Left lung (tissue), 14 donors: Measurements from ENCODE around the gene POMT2. TPM values are rescaled to one million over a fixed set of nuclear protein-coding genes. Genes with fewer than 3 reads are reported as not detected.

Source experiments
- ATAC-seq: fragments of 200-7000 bp; cut with Tn5 transposase; one replicate; pipeline ENCODE4 v1.9.1; 2020; ENCODE audit warnings: moderate library complexity
- DNase-seq, 4 donors: peaks; one replicate each; pipeline ENCODE4 v3.0.0-alpha.2; 2013 to 2020
- H3K27ac ChIP-seq, 2 donors: fragments of 200-600 bp; sonication (generic) in 1 of 2; one replicate each; pipeline versions ENCODE4 v1.5.0 to v1.8.0; 2020 to 2021
- H3K27me3 ChIP-seq, 2 donors: fragments of 200-600 bp; sonication (generic) in 1 of 2; one replicate each; pipeline versions ENCODE4 v1.5.0 to v1.8.0; 2020 to 2021
- H3K36me3 ChIP-seq, 2 donors: fragments of 200-600 bp; sonication (generic) in 1 of 2; one replicate each; pipeline versions ENCODE4 v1.5.0 to v1.8.0; 2020 to 2021
- H3K4me1 ChIP-seq, 2 donors: fragments of 200-600 bp; one replicate each; pipeline ENCODE4 v1.8.0; 2021
- H3K4me3 ChIP-seq, 2 donors: fragments of 200-600 bp; sonication (generic) in 1 of 2; one replicate each; pipeline versions ENCODE4 v1.5.0 to v1.8.0; 2020 to 2021; ENCODE audit warnings: mild to moderate bottlenecking in 1 of 2
- H3K9me3 ChIP-seq, 2 donors: fragments of 200-600 bp; sonication (generic) in 1 of 2; one replicate each; pipeline versions ENCODE4 v1.5.0 to v1.8.0; 2020 to 2021
- intact Hi-C, 2 donors: fragments of 100-400 bp; cut with DNase I; formaldehyde crosslinking; loops; one replicate each; pipeline versions ENCODE4 v1.11.2 to v1.14.2; 2022
- long read RNA-seq, 12 donors: library from polyadenylated mRNA in 2 of 12; unstranded in 2 of 12; transcript quantifications; one replicate each; pipeline ENCODE4 v2.0.0 and lab custom pipeline, GENCODE V29; 2019 to 2026
- polyA plus RNA-seq, 6 donors: library from polyadenylated mRNA; unstranded; fragments of 120-200 nt; gene quantifications; one replicate each; pipeline ENCODE4 v1.2.1, GENCODE V29; 2013; ENCODE audit not compliant: insufficient read length in 6 of 6
- total RNA-seq, 2 donors: library from RNA; stranded (reverse); fragmentation: NEBNext Ultra II Directional; extraction: Animal tissue kit (Norgen Biotek cat#: 25700); gene quantifications; one replicate each; pipeline ENCODE4 v1.2.1, GENCODE V29; 2021
- TF ChIP-seq, protein P1 (sequence below), 2 donors: fragments of 200-600 bp; sonication (generic) in 1 of 2; IDR thresholded peaks; one replicate each; pipeline versions ENCODE4 v1.5.0 to v1.8.0; 2021; ENCODE audit warnings: antibody characterized with exemption in 2 of 2
- donor health status: DM: no; HTN: yes; CAD: no.
- donor health status: DM: no; HTN: no; CAD: no.

Gene POMT2, protein sequence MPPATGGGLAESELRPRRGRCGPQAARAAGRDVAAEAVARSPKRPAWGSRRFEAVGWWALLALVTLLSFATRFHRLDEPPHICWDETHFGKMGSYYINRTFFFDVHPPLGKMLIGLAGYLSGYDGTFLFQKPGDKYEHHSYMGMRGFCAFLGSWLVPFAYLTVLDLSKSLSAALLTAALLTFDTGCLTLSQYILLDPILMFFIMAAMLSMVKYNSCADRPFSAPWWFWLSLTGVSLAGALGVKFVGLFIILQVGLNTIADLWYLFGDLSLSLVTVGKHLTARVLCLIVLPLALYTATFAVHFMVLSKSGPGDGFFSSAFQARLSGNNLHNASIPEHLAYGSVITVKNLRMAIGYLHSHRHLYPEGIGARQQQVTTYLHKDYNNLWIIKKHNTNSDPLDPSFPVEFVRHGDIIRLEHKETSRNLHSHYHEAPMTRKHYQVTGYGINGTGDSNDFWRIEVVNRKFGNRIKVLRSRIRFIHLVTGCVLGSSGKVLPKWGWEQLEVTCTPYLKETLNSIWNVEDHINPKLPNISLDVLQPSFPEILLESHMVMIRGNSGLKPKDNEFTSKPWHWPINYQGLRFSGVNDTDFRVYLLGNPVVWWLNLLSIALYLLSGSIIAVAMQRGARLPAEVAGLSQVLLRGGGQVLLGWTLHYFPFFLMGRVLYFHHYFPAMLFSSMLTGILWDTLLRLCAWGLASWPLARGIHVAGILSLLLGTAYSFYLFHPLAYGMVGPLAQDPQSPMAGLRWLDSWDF
- total RNA-seq (10 to 100 TPM; 29.3 to 32.8 TPM), polyA plus RNA-seq (10 to 100 TPM; 25.5 to 34.3 (median 31.7) TPM)
- long read RNA-seq, donor 1, full-length matches to known transcripts, result 1 of 1 reads
- long read RNA-seq, donor 1, partial matches to known transcripts, result 0 of 1 reads
- long read RNA-seq, donor 1, other reads (novel, unspliced or antisense), result 0 of 1 reads
- long read RNA-seq, donor 2, full-length matches to known transcripts, result 2 of 2 reads
- long read RNA-seq, donor 2, partial matches to known transcripts, result 0 of 2 reads
- long read RNA-seq, donor 2, other reads (novel, unspliced or antisense), result 0 of 2 reads
- long read RNA-seq, donor 3, full-length matches to known transcripts, result 5 of 5 reads
- long read RNA-seq, donor 3, partial matches to known transcripts, result 0 of 5 reads
- long read RNA-seq, donor 3, other reads (novel, unspliced or antisense), result 0 of 5 reads
- long read RNA-seq, donor 4, full-length matches to known transcripts, result 3 of 5 reads
- long read RNA-seq, donor 4, partial matches to known transcripts, result 1 of 5 reads
- long read RNA-seq, donor 4, other reads (novel, unspliced or antisense), result 1 of 5 reads
- long read RNA-seq, donor 5, full-length matches to known transcripts, result 4 of 4 reads
- long read RNA-seq, donor 5, partial matches to known transcripts, result 0 of 4 reads
- long read RNA-seq, donor 5, other reads (novel, unspliced or antisense), result 0 of 4 reads
- long read RNA-seq, donor 6, full-length matches to known transcripts, result 3 of 3 reads
- long read RNA-seq, donor 6, partial matches to known transcripts, result 0 of 3 reads
- long read RNA-seq, donor 6, other reads (novel, unspliced or antisense), result 0 of 3 reads
- long read RNA-seq, donor 7, full-length matches to known transcripts, result 2 of 2 reads
- long read RNA-seq, donor 7, partial matches to known transcripts, result 0 of 2 reads
- long read RNA-seq, donor 7, other reads (novel, unspliced or antisense), result 0 of 2 reads
- long read RNA-seq, donor 8, full-length matches to known transcripts, result 2 of 2 reads
- long read RNA-seq, donor 8, partial matches to known transcripts, result 0 of 2 reads
- long read RNA-seq, donor 8, other reads (novel, unspliced or antisense), result 0 of 2 reads
- long read RNA-seq, donor 9, result 0 reads
- long read RNA-seq, donor 10, full-length matches to known transcripts, result 1 of 1 reads
- long read RNA-seq, donor 10, partial matches to known transcripts, result 0 of 1 reads
- long read RNA-seq, donor 10, other reads (novel, unspliced or antisense), result 0 of 1 reads
- long read RNA-seq, donor 11, result 0 reads
- long read RNA-seq, donor 12, full-length matches to known transcripts, result 2 of 2 reads
- long read RNA-seq, donor 12, partial matches to known transcripts, result 0 of 2 reads
- long read RNA-seq, donor 12, other reads (novel, unspliced or antisense), result 0 of 2 reads

DNA sequence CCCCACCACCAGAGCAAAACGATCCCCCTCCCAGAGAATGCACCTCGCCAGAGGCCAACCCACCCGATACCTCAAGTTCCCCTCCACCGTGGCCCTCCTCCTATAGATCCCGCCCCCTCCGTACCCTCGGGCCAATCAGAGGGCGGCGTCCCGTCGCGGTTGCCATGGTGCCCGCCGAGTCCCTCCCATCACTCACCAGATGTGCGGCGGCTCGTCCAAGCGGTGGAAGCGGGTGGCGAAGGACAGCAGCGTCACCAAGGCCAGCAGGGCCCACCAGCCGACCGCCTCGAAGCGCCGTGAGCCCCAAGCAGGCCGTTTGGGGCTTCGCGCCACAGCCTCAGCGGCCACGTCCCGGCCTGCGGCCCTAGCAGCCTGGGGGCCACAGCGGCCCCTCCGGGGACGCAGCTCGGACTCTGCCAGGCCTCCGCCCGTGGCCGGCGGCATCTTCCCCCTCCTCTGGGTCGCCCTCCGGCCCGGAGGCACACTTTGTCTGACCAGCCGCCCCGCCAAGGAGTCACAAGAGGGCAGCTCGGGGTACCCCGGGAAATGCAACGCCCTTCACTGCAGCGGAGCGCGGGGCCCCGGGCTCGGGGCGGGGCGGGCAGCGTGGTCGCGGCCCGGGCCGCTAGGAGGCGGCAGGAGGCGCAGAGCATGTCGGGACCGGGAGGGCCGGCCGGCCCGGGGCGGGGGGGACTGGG is at the start of gene POMT2:
POMT2 (minus strand) TSS at position 646 of the 698 bp plus-strand sequence; CDS start at position 444, 202 bp downstream.
- intact Hi-C loops, result no loop called here

DNA sequence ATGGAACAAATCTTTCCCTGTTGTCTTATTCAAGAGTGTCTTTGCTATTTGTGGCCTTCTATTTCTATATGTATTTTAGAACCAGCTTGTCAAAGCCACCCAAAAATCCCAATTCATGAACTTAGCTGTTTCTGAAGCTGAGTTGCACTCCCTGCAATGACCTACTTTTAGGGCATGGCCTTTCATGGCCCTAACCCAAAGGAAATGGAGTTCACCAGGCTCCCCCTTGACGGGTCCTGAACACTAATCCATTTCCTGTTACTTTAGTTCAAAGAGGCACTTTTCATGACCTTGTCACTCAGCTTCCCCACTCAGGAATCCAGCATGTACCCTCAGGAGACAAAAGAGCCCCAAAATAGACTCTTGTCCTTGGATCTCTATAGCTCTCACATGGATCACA is 48.6 kb upstream of the POMT2 start:
- H3K27me3 ChIP-seq, result no peaks in the 10 kb centered on the region
- H3K4me3 ChIP-seq, result no peak overlapping the region
- TF ChIP-seq, protein P1, sequence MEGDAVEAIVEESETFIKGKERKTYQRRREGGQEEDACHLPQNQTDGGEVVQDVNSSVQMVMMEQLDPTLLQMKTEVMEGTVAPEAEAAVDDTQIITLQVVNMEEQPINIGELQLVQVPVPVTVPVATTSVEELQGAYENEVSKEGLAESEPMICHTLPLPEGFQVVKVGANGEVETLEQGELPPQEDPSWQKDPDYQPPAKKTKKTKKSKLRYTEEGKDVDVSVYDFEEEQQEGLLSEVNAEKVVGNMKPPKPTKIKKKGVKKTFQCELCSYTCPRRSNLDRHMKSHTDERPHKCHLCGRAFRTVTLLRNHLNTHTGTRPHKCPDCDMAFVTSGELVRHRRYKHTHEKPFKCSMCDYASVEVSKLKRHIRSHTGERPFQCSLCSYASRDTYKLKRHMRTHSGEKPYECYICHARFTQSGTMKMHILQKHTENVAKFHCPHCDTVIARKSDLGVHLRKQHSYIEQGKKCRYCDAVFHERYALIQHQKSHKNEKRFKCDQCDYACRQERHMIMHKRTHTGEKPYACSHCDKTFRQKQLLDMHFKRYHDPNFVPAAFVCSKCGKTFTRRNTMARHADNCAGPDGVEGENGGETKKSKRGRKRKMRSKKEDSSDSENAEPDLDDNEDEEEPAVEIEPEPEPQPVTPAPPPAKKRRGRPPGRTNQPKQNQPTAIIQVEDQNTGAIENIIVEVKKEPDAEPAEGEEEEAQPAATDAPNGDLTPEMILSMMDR (IDR thresholded peaks at IDR 0.05), result no peak
- no peak for ATAC-seq
- no peak for DNase-seq
- H3K36me3 ChIP-seq, result no peaks in the 10 kb centered on the region
- H3K9me3 ChIP-seq, result no peaks in the 10 kb centered on the region
- H3K4me1 ChIP-seq, result peaks cover 0 to 6% of the 10 kb centered on the region in 2 donors
- intact Hi-C loops, result no loop called here
- H3K27ac ChIP-seq, result no peak overlapping the region

More for the DNA sequence above, at the start of gene POMT2:
- Histone ChIP-seq H3K36me3 (no peaks in the 10 kb centered on the region), H3K27ac (peak within 1 kb of the TSS; percentile 98 to 99), H3K27me3 (no peaks in the 10 kb centered on the region), H3K4me1 (peaks cover 0 to 25% of the 10 kb centered on the region in 2 donors), H3K4me3 (peak within 1 kb of the TSS; percentile 97 to 99), H3K9me3 (no peaks in the 10 kb centered on the region)
- peak; percentile 88 to 97 (median 94) for DNase-seq
- TF ChIP-seq, protein P1 (IDR thresholded peaks at IDR 0.05), result peak; percentile 15 to 52
- ATAC-seq, result peak; percentile 79

DNA sequence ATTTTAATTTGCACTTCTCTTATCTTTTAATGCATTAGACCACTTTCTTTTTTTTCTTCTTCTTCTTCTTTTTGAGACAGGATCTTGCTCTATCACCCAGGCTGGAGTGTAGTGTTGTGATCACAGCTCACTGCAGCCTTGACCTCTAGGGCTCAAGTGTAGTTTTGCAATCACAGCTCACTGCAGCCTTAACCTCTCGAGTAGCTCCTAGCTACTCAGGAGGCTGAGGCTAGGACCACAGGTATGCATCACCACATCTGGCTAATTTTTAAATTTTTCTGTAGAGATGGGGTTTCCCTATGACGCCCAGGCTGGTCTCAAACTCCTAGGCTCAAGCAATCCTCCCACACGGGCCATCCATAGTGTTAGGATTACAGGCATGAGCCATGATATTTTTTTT is 43.5 kb upstream of the POMT2 start:
- no peak for DNase-seq
- ATAC-seq, result peak; percentile 78
- Histone ChIP-seq H3K27ac (no peak overlapping the region), H3K4me1 (peaks cover 0 to 3% of the 10 kb centered on the region in 2 donors), H3K27me3 (no peaks in the 10 kb centered on the region), H3K36me3 (no peaks in the 10 kb centered on the region), H3K4me3 (no peak overlapping the region), H3K9me3 (no peaks in the 10 kb centered on the region)
- intact Hi-C loops, result no loop called here
- TF ChIP-seq, protein P1 (IDR thresholded peaks at IDR 0.05), result no peak
